HEK293T (cell line): ENCODE data around the gene BAG3.

Source experiments
- ARNT ChIP-seq: fragments of 450-650 bp; IDR thresholded peaks from 2 replicates; pipeline ENCODE4 v1.6.1; 2017; ENCODE audit warnings: mild to moderate bottlenecking
- BHLHE40 ChIP-seq: fragments of 450-650 bp; IDR thresholded peaks from 2 replicates; pipeline ENCODE4 v1.6.1; 2016; ENCODE audit warnings: mild to moderate bottlenecking, moderate library complexity, borderline replicate concordance
- ELF4 ChIP-seq: fragments of 450-650 bp; IDR thresholded peaks from 2 replicates; pipeline ENCODE4 v1.6.1; 2017; ENCODE audit warnings: antibody characterized with exemption
- FOXA1 ChIP-seq: fragments of 450-650 bp; IDR thresholded peaks from 2 replicates; pipeline ENCODE4 v1.6.1; 2016; ENCODE audit warnings: mild to moderate bottlenecking
- FOXK2 ChIP-seq: fragments of 450-650 bp; IDR thresholded peaks from 2 replicates; pipeline ENCODE4 v1.6.1; 2016; ENCODE audit warnings: mild to moderate bottlenecking
- FOXM1 ChIP-seq: fragments of 450-650 bp; IDR thresholded peaks from 2 replicates; pipeline ENCODE4 v1.6.1; 2017; ENCODE audit warnings: mild to moderate bottlenecking, borderline replicate concordance
- L3MBTL2 ChIP-seq: fragments of 450-650 bp; conservative IDR thresholded peaks from 2 replicates; pipeline ENCODE4 v1.6.1; 2016; ENCODE audit warnings: mild to moderate bottlenecking
- LEF1 ChIP-seq: fragments of 450-650 bp; IDR thresholded peaks from 2 replicates; pipeline ENCODE4 v1.6.1; 2017; ENCODE audit warnings: mild to moderate bottlenecking, borderline replicate concordance
- NFRKB ChIP-seq: fragments of 450-650 bp; IDR thresholded peaks from 2 replicates; pipeline ENCODE4 v1.6.1; 2016; ENCODE audit warnings: mild to moderate bottlenecking, moderate library complexity
- SP1 ChIP-seq: fragments of 450-650 bp; IDR thresholded peaks from 2 replicates; pipeline ENCODE4 v1.6.1; 2017
- SUZ12 ChIP-seq: fragments of 450-650 bp; IDR thresholded peaks from 2 replicates; pipeline ENCODE4 v1.6.1; 2016; ENCODE audit warnings: mild to moderate bottlenecking
- TARDBP ChIP-seq: fragments of 450-650 bp; IDR thresholded peaks from 2 replicates; pipeline ENCODE4 v1.6.1; 2016
- ZNF384 ChIP-seq: fragments of 450-650 bp; IDR thresholded peaks from 2 replicates; pipeline ENCODE4 v1.6.1; 2016

GRCh38 chr10:119672291-119672690 lies 21.1 kb downstream of the BAG3 start:
- no peak for TF ChIP-seq SP1
- no peak for TF ChIP-seq ZNF384
- no peak for TF ChIP-seq ARNT
- TF ChIP-seq FOXK2: no peak
- TF ChIP-seq TARDBP: no peak
- no peak for TF ChIP-seq SUZ12
- TF ChIP-seq L3MBTL2: no peak
- no peak for TF ChIP-seq FOXM1
- TF ChIP-seq FOXA1: no peak
- no peak for TF ChIP-seq BHLHE40
- no peak for TF ChIP-seq ELF4
- TF ChIP-seq LEF1: no peak
- no peak for TF ChIP-seq NFRKB
